Right atrium auricular region (tissue), 2 donors: Measurements from ENCODE around the gene HSF5. TPM values are rescaled to one million over a fixed set of nuclear protein-coding genes. Genes with fewer than 3 reads are reported as not detected.

Source experiments
- DNase-seq: peaks from one replicate; pipeline ENCODE4 v3.0.0-alpha.2; 2019; ENCODE audit warnings: low spot score
- H3K27ac ChIP-seq, 2 donors: fragments of 200-600 bp; sonication (generic); 1 replicate in 1 of 2; 2 replicates in 1 of 2; pipeline ENCODE4 v1.5.1; 2016 to 2019
- H3K27me3 ChIP-seq, 2 donors: fragments of 200-600 bp; sonication (generic); one replicate each; pipeline versions ENCODE4 v1.5.1 to v1.6.0; 2017 to 2019
- H3K36me3 ChIP-seq: fragments of 200-600 bp; sonication (generic); one replicate; pipeline ENCODE4 v1.5.1; 2016
- H3K4me1 ChIP-seq, 2 donors: fragments of 200-600 bp; sonication (generic); one replicate each; pipeline versions ENCODE4 v1.5.1 to v1.6.0; 2017 to 2019
- H3K4me3 ChIP-seq, 2 donors: fragments of 200-600 bp; sonication (generic); 1 replicate in 1 of 2; 2 replicates in 1 of 2; pipeline ENCODE4 v1.5.1; 2017 to 2019; ENCODE audit warnings: mild to moderate bottlenecking in 1 of 2, moderate library complexity in 1 of 2
- H3K9me3 ChIP-seq, 2 donors: fragments of 200-600 bp; sonication (generic); one replicate each; pipeline ENCODE4 v1.5.1; 2019
- CTCF ChIP-seq, 2 donors: fragments of 200-600 bp; sonication (generic); IDR thresholded peaks; one replicate each; pipeline ENCODE4 v1.5.1; 2019; ENCODE audit warnings: antibody characterized with exemption in 2 of 2
- total RNA-seq, 2 donors: library from RNA; depleted of rRNA; stranded (reverse); fragments of >200 nt; gene quantifications; one replicate each; pipeline ENCODE4 v1.1.0, GENCODE V29; 2016

HSF5 gene
- total RNA-seq, 2 donors from 2014 or later: 0.08 TPM; not detected in 1

- Histone ChIP-seq H3K27ac (peak overlapping the region in 1 of 2 donors; percentile 79), H3K4me1 (peaks cover 0 to 3% of the 10 kb centered on the region in 2 donors), H3K36me3 (no peaks in the 10 kb centered on the region), H3K27me3 (no peaks in the 10 kb centered on the region), H3K4me3 (peak overlapping the region in 1 of 2 donors; percentile 18), H3K9me3 (no peaks in the 10 kb centered on the region)
- DNase-seq: no peak
- TF ChIP-seq CTCF (IDR thresholded peaks at IDR 0.05): no peak
These were observed 73.6 kb downstream of the HSF5 start for GRCh38 chr17:58414596-58414997.

- Histone ChIP-seq H3K4me1 (peaks cover 0 to 3% of the 10 kb centered on the region in 2 donors), H3K36me3 (no peaks in the 10 kb centered on the region), H3K9me3 (no peaks in the 10 kb centered on the region), H3K27ac (no peak overlapping the region), H3K4me3 (no peak overlapping the region), H3K27me3 (no peaks in the 10 kb centered on the region)
- TF ChIP-seq CTCF (IDR thresholded peaks at IDR 0.05): no peak
- DNase-seq: no peak
These were observed 74.5 kb downstream of the HSF5 start for GRCh38 chr17:58413684-58414083.

- DNase-seq: no peak
- Histone ChIP-seq H3K4me3 (no peak overlapping the region), H3K4me1 (peaks cover 0 to 3% of the 10 kb centered on the region in 2 donors), H3K27me3 (no peaks in the 10 kb centered on the region), H3K9me3 (no peaks in the 10 kb centered on the region), H3K36me3 (no peaks in the 10 kb centered on the region), H3K27ac (no peak overlapping the region)
- TF ChIP-seq CTCF (IDR thresholded peaks at IDR 0.05): no peak
These were observed 75.1 kb downstream of the HSF5 start for GRCh38 chr17:58412961-58413586.

- Histone ChIP-seq H3K36me3 (no peaks in the 10 kb centered on the region), H3K4me3 (no peak overlapping the region), H3K27ac (no peak overlapping the region), H3K9me3 (no peaks in the 10 kb centered on the region), H3K27me3 (no peaks in the 10 kb centered on the region), H3K4me1 (no peaks in the 10 kb centered on the region)
- TF ChIP-seq CTCF (IDR thresholded peaks at IDR 0.05): no peak
- DNase-seq: no peak
These were observed 76.0 kb downstream of the HSF5 start for GRCh38 chr17:58412064-58412703.

GRCh38 chr17:58411408-58411894 lies 76.8 kb downstream of the HSF5 start:
- no peaks in the 10 kb centered on the region for H3K27me3 ChIP-seq
- no peak overlapping the region for H3K27ac ChIP-seq
- no peak for TF ChIP-seq CTCF (IDR thresholded peaks at IDR 0.05)
- no peaks in the 10 kb centered on the region for H3K36me3 ChIP-seq
- H3K9me3 ChIP-seq: no peaks in the 10 kb centered on the region
- H3K4me3 ChIP-seq: no peak overlapping the region
- DNase-seq: no peak
- no peaks in the 10 kb centered on the region for H3K4me1 ChIP-seq
